HG03175 (cell line): ENCODE data around the gene PCDHB3.
"Not testable (repeated sequence)": the region's sequence is repeated elsewhere in the genome, so short reads cannot be mapped to it uniquely, and the experiment has no call there.

Source experiments
- ATAC-seq: cut with Tn5 transposase; IDR thresholded peaks from one replicate; pipeline ENCODE4 v1.9.1; 2021; ENCODE audit warnings: mild to moderate bottlenecking, moderate library complexity; ENCODE audit not compliant: unreplicated experiment

The PCDHB3 gene

GRCh38 chr5:141100243-141100805 is at the start of gene PCDHB3:
Gene PCDHB3 (plus strand): TSS chr5:141100473. CDS start chr5:141100650, 177 bp downstream.
- no peak for ATAC-seq

GRCh38 chr5:141050622-141051520 is 49.4 kb upstream of the PCDHB3 start, which contains the start of gene PCDHB1:
Gene PCDHB1 (plus strand): TSS chr5:141051374. CDS start chr5:141051471, 97 bp downstream.
- ATAC-seq: no peak

GRCh38 chr5:141051521-141051866 is 48.8 kb upstream of the PCDHB3 start:
- ATAC-seq: no peak

GRCh38 chr5:141077826-141078225 is 22.4 kb upstream of the PCDHB3 start:
- no peak for ATAC-seq

GRCh38 chr5:141082228-141082627 is 18.0 kb upstream of the PCDHB3 start:
- no peak for ATAC-seq

GRCh38 chr5:141084487-141084989 is 15.7 kb upstream of the PCDHB3 start:
- ATAC-seq: peak; percentile 46

GRCh38 chr5:141094481-141095262 is 5.6 kb upstream of the PCDHB3 start, which contains the start of gene PCDHB2:
Gene PCDHB2 (plus strand): TSS chr5:141094615. CDS start chr5:141094791, 176 bp downstream.
- ATAC-seq: no peak

GRCh38 chr5:141095263-141095641 is 5.0 kb upstream of the PCDHB3 start:
- no peak for ATAC-seq

GRCh38 chr5:141096181-141096580 is 4.1 kb upstream of the PCDHB3 start:
- not testable (repeated sequence) for ATAC-seq

- ATAC-seq: not testable (repeated sequence)
Observed at GRCh38 chr5:141096586-141096985, 3.7 kb upstream of the PCDHB3 start.

- no peak for ATAC-seq
Observed at GRCh38 chr5:141101059-141101458, 786 bp downstream of the PCDHB3 start.

GRCh38 chr5:141102070-141102469 is 1.8 kb downstream of the PCDHB3 start:
- not testable (repeated sequence) for ATAC-seq

GRCh38 chr5:141102471-141102870 is 2.2 kb downstream of the PCDHB3 start:
- not testable (repeated sequence) for ATAC-seq

GRCh38 chr5:141105350-141105749 is 5.1 kb downstream of the PCDHB3 start:
- no peak for ATAC-seq

- no peak for ATAC-seq
Observed at GRCh38 chr5:141119250-141119649, 19.0 kb downstream of the PCDHB3 start.

GRCh38 chr5:141121563-141121962 is 21.3 kb downstream of the PCDHB3 start, which contains the start of gene PCDHB4:
Gene PCDHB4 (plus strand): TSS chr5:141121818. CDS start chr5:141121999, 181 bp downstream.
- no peak for ATAC-seq

GRCh38 chr5:141121985-141122384 is 21.7 kb downstream of the PCDHB3 start:
- ATAC-seq: no peak

GRCh38 chr5:141123396-141124135 is 23.3 kb downstream of the PCDHB3 start:
- not testable (repeated sequence) for ATAC-seq

GRCh38 chr5:141127305-141127704 is 27.0 kb downstream of the PCDHB3 start:
- no peak for ATAC-seq

GRCh38 chr5:141135030-141135717 is 34.9 kb downstream of the PCDHB3 start, which contains the start of gene PCDHB5:
Gene PCDHB5 (plus strand): TSS chr5:141135206. CDS start chr5:141135435, 229 bp downstream.
- no peak for ATAC-seq
